Left cardiac atrium (tissue), 4 donors: ENCODE measurements around the gene PLCB1. TPM values are rescaled to one million over a fixed set of nuclear protein-coding genes. Genes with fewer than 3 reads are reported as not detected.

ENCODE experiments used
- ATAC-seq, 2 donors: fragments of 200-7000 bp; cut with Tn5 transposase; one replicate each; pipeline ENCODE4 v1.9.1; 2020; ENCODE audit warnings: mild to moderate bottlenecking in 2 of 2, moderate library complexity in 2 of 2
- DNase-seq: peaks from one replicate; pipeline ENCODE4 v3.0.0-alpha.2; 2020
- intact Hi-C, 2 donors: fragments of 100-400 bp; cut with DNase I; formaldehyde crosslinking; loops; one replicate each; pipeline versions ENCODE4 v1.14.1 to v1.15.1; 2022 to 2023
- total RNA-seq, 2 donors: library from RNA; stranded (reverse); fragmentation: NEBNext Ultra II Directional; extraction: Animal tissue kit (Norgen Biotek cat#: 25700); gene quantifications; one replicate each; pipeline ENCODE4 v1.2.1, GENCODE V29; 2021
- donor health status: DM: no; HTN: yes; CAD: no.
- donor health status: DM: no; HTN: yes; CAD: no; lungs with severe emphysema.
- donor health status: DM: yes; HTN: yes; CAD: no.
- donor health status: Dilated cardiomyopathy.

PLCB1 gene
- total RNA-seq, 2 donors from 2014 or later, result 25.9 to 27.1 TPM

GRCh38 chr20:8914421-8914820 is 782.4 kb downstream of the PLCB1 start:
- intact Hi-C loops, result no loop called here
- DNase-seq, result no peak
- no peak for ATAC-seq

GRCh38 chr20:8917084-8917483 is 785.0 kb downstream of the PLCB1 start:
- ATAC-seq (no peak), DNase-seq (no peak)
- intact Hi-C loops, result no loop called here

DNA sequence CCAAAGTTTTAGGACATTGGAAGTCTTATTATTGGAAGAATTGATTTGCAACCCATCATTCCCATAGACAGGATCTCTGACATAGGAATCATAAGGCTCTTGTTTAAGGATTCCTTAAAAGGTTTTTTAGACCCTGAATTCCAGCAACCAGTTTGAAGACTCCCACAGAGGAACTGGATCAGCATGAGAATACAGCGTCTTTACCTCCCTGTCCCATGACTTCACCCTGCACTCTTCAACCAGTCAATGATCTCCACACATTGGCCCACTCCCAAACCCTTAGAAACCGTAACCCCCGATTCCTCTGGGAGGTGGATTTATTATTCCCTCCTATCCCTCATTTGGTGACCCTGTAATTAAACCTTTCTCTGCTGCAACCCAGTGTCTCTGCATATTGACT is 786.1 kb downstream of the PLCB1 start:
- intact Hi-C loops, result no loop called here
- no peak for DNase-seq
- ATAC-seq, result no peak

DNA sequence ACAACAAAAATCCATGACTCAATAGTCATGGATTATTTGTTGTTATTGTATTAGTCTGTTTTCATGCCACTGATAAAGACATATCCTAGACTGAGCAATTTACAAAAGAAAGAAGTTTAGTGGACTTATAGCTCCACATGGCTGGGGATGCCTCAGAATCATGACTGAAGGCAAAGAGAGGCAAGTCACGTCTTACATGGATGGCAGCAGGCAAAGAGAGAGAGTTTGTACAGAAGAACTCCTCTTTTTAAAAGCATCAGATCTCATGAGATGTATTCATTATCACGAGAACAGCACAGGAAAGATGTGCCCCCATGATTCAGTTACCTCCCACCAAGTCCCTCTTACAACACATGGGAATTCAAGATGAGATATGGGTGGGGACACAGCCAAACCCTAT is 792.5 kb downstream of the PLCB1 start:
- DNase-seq (no peak), ATAC-seq (no peak)
- intact Hi-C loops, result no loop called here

GRCh38 chr20:8930726-8931125 is 798.7 kb downstream of the PLCB1 start:
- intact Hi-C loops, result no loop called here
- ATAC-seq, result no peak

GRCh38 chr20:8932192-8933165 is 800.4 kb downstream of the PLCB1 start:
- intact Hi-C loops, result no loop called here
- ATAC-seq (peak; percentile 7 to 67), DNase-seq (no peak)

More at GRCh38 chr20:8930726-8931125, 798.7 kb downstream of the PLCB1 start:
- DNase-seq, result no peak

GRCh38 chr20:8933381-8933807 is 801.3 kb downstream of the PLCB1 start:
- intact Hi-C loops, result no loop called here
- no peak for DNase-seq
- peak; percentile 63 to 76 for ATAC-seq

GRCh38 chr20:8934362-8934761 is 802.3 kb downstream of the PLCB1 start:
- DNase-seq (no peak), ATAC-seq (no peak)
- intact Hi-C loops, result no loop called here

Other genes with a start within 250 kb of the PLCB1 start
- not detected for gene HAO1, start 191.8 kb upstream of the PLCB1 start, total RNA-seq
- 100 to 1,000 TPM; 126 to 170 TPM for gene TMX4, start 112.5 kb upstream of the PLCB1 start, total RNA-seq